Lung (tissue), 12 donors: Measurements from ENCODE around the gene AHCYL2. TPM values are rescaled to one million over a fixed set of nuclear protein-coding genes. Genes with fewer than 3 reads are reported as not detected.

Experiments used
- ATAC-seq: fragments of 200-7000 bp; cut with Tn5 transposase; one replicate; pipeline ENCODE4 v1.9.1; 2020; ENCODE audit warnings: moderate number of reproducible peaks; ENCODE audit not compliant: insufficient read depth, low FRiP score
- DNase-seq, 3 donors: peaks; one replicate each; pipeline ENCODE4 v3.0.0-alpha.2; 2013 to 2017
- H3K27ac ChIP-seq, 2 donors: one replicate each; pipeline ENCODE4 v1.5.1; 2013; ENCODE audit warnings: mild to moderate bottlenecking in 2 of 2, moderate library complexity in 2 of 2, control low read depth in 1 of 2, inconsistent platforms in 1 of 2, low read depth in 1 of 2, low read length in 1 of 2
- H3K27me3 ChIP-seq, 3 donors: one replicate each; pipeline ENCODE4 v1.5.1; 2013; ENCODE audit warnings: low read length in 2 of 3; ENCODE audit not compliant: control insufficient read depth in 3 of 3, insufficient read depth in 3 of 3
- H3K36me3 ChIP-seq, 4 donors: one replicate each; pipeline ENCODE4 v1.5.1; 2013; ENCODE audit warnings: low read length in 4 of 4, mild to moderate bottlenecking in 1 of 4, moderate library complexity in 1 of 4; ENCODE audit not compliant: control insufficient read depth in 4 of 4, insufficient read depth in 4 of 4
- H3K4me1 ChIP-seq, 5 donors: one replicate each; pipeline ENCODE4 v1.5.1; 2013; ENCODE audit warnings: low read length in 5 of 5, mild to moderate bottlenecking in 2 of 5, moderate library complexity in 1 of 5; ENCODE audit not compliant: control insufficient read depth in 5 of 5, insufficient read depth in 5 of 5
- H3K4me3 ChIP-seq: one replicate; pipeline ENCODE4 v1.5.1; 2013; ENCODE audit warnings: mild to moderate bottlenecking, control low read depth, moderate library complexity
- H3K9ac ChIP-seq, 2 donors: one replicate each; pipeline ENCODE4 v1.5.1; 2013; ENCODE audit warnings: low read length in 2 of 2, control low read depth in 1 of 2; ENCODE audit not compliant: insufficient read depth in 1 of 2
- H3K9me3 ChIP-seq, 4 donors: one replicate each; pipeline ENCODE4 v1.5.1; 2013; ENCODE audit warnings: low read length in 3 of 4, mild to moderate bottlenecking in 1 of 4, moderate library complexity in 1 of 4; ENCODE audit not compliant: control insufficient read depth in 4 of 4, insufficient read depth in 3 of 4
- CTCF ChIP-seq: IDR thresholded peaks from 2 replicates; pipeline ENCODE4 v1.5.1; 2012; ENCODE audit warnings: mild to moderate bottlenecking; ENCODE audit errors: control extremely low read depth, extremely low read depth
- WGBS, 2 donors: extraction: QIAGEN DNeasy Blood & Tissue Kit; methylation state at CpG; one replicate each; pipeline ENCODE4 v1.1.7; 2013; 5-methylcytosine and 5-hydroxymethylcytosine counted together
- polyA plus RNA-seq, 2 donors: library from polyadenylated mRNA; stranded (reverse); fragments of 200-250 nt; gene quantifications; one replicate each; pipeline ENCODE4 v1.2.1, GENCODE V29; 2013
- total RNA-seq, 2 donors: library from RNA; depleted of rRNA in 1 of 2; stranded (reverse); fragments of >200 nt in 1 of 2; gene quantifications; one replicate each; pipeline ENCODE4 v1.2.1, GENCODE V29; 2014 to 2021
- donor health status: control.
- donor health status: control.
- donor health status: Bipolar disorder and iron deficiency.
- donor health status: healthy.
- donor health status: DM: yes; HTN: yes; CAD: no.

The AHCYL2 gene
- total and polyA plus RNA-seq, 4 donors, result 16.3 to 172 (median 93.8) TPM

GRCh38 chr7:129334473-129334872 lies 109.6 kb downstream of the AHCYL2 start:
- H3K27ac ChIP-seq, result no peak overlapping the region
- no peak overlapping the region for H3K4me3 ChIP-seq
- no peaks in the 10 kb centered on the region for H3K9me3 ChIP-seq
- no peak for TF ChIP-seq CTCF
- H3K4me1 ChIP-seq, result peaks cover 0 to 2% (median 0%) of the 10 kb centered on the region in 5 donors
- H3K27me3 ChIP-seq, result no peaks in the 10 kb centered on the region
- DNase-seq (no peak), ATAC-seq (no peak)
- 93 to 100% methylated on average over 3 of the region's 3 CpGs for WGBS, 2 donors
- no peak overlapping the region for H3K9ac ChIP-seq
- H3K36me3 ChIP-seq, result no peaks in the 10 kb centered on the region

- no peak overlapping the region for H3K9ac ChIP-seq
- H3K4me1 ChIP-seq, result no peaks in the 10 kb centered on the region
- no peak for TF ChIP-seq CTCF
- no peaks in the 10 kb centered on the region for H3K36me3 ChIP-seq
- no peak overlapping the region for H3K27ac ChIP-seq
- no peak overlapping the region for H3K4me3 ChIP-seq
- 95 to 97% methylated on average over 2 of the region's 2 CpGs for WGBS, 2 donors
- no peaks in the 10 kb centered on the region for H3K9me3 ChIP-seq
- no peaks in the 10 kb centered on the region for H3K27me3 ChIP-seq
- no peak for DNase-seq
- no peak for ATAC-seq
These were observed 113.6 kb downstream of the AHCYL2 start for GRCh38 chr7:129338450-129338849.

- Histone ChIP-seq H3K27me3 (no peaks in the 10 kb centered on the region), H3K4me1 (no peaks in the 10 kb centered on the region), H3K9me3 (no peaks in the 10 kb centered on the region), H3K4me3 (no peak overlapping the region), H3K36me3 (no peaks in the 10 kb centered on the region), H3K9ac (no peak overlapping the region), H3K27ac (no peak overlapping the region)
- TF ChIP-seq CTCF, result no peak
- WGBS, 2 donors, result 61 to 68% methylated on average over 1 of the region's 1 CpG
- DNase-seq (no peak), ATAC-seq (no peak)
These were observed 116.4 kb downstream of the AHCYL2 start for GRCh38 chr7:129341212-129341611.
